Activated CD8-positive, alpha-beta memory T cell treated with anti-CD3 and anti-CD28 coated beads for 36 hours (primary cell): ENCODE results near the gene CES3. TPM values are rescaled to one million over a fixed set of nuclear protein-coding genes. Genes with fewer than 3 reads are reported as not detected.
"Not testable (repeated sequence)": the region's sequence is repeated elsewhere in the genome, so short reads cannot be mapped to it uniquely, and the experiment has no call there.

Experiments
- CTCF ChIA-PET: fragments of 350-600 bp; sonication (Branson Sonifier 250); formaldehyde crosslinking; loops from one replicate; lab custom pipeline; 2021; ENCODE audit warnings: antibody characterized with exemption; lab: Charles Lee
- POLR2A ChIA-PET: fragments of 350-600 bp; sonication (Branson Sonifier 250); formaldehyde crosslinking; loops from one replicate; lab custom pipeline; 2021; ENCODE audit warnings: antibody characterized with exemption; lab: Charles Lee
- total RNA-seq, 2 experiments: library from RNA; stranded (reverse); gene quantifications; one replicate each; pipeline ENCODE4 v1.2.3, GENCODE V29; 2021

Gene CES3
- total RNA-seq, 2 experiments from 2014 or later: 0.31 to 0.57 TPM

GRCh38 chr16:66936889-66937554 lies 24.0 kb upstream of the CES3 start:
- ChIA-PET POLR2A (no interaction called here), CTCF (interaction anchor here (0.6 to 1.0 kb wide), 2 partner anchors 10 to 222 kb away, joined by 3 read pairs; no protein-coding TSS in a partner anchor)

GRCh38 chr16:66937725-66938337 lies 23.2 kb upstream of the CES3 start:
- ChIA-PET CTCF (interaction anchor here (0.6 kb wide), 1 partner anchor 10 kb away, joined by 3 read pairs; no protein-coding TSS in a partner anchor), POLR2A (no interaction called here)

GRCh38 chr16:66939366-66939765 lies 21.7 kb upstream of the CES3 start:
- ChIA-PET POLR2A (no interaction called here), CTCF (no interaction called here)

GRCh38 chr16:66940236-66940635 lies 20.8 kb upstream of the CES3 start:
- ChIA-PET POLR2A (no interaction called here), CTCF (no interaction called here)

GRCh38 chr16:66942981-66943380 lies 18.1 kb upstream of the CES3 start:
- POLR2A ChIA-PET: no interaction called here
- CTCF ChIA-PET: interaction anchor here (0.8 to 1.3 kb wide), 2 partner anchors 13 to 42 kb away, joined by 3 read pairs; no protein-coding TSS in a partner anchor

- CTCF ChIA-PET: interaction anchor here (0.8 to 1.3 kb wide), 3 partner anchors 13 to 70 kb away, joined by 3 to 4 read pairs (median 3); no protein-coding TSS in a partner anchor
- POLR2A ChIA-PET: no interaction called here
Observed at GRCh38 chr16:66943426-66944053, 17.5 kb upstream of the CES3 start.

- CTCF ChIA-PET: interaction anchor here (1.1 to 1.3 kb wide), 3 partner anchors 14 to 211 kb away, joined by 3 to 4 read pairs (median 3); no protein-coding TSS in a partner anchor
- POLR2A ChIA-PET: no interaction called here
Observed at GRCh38 chr16:66944054-66944441, 17.0 kb upstream of the CES3 start.

GRCh38 chr16:66944971-66945370 lies 16.1 kb upstream of the CES3 start:
- CTCF ChIA-PET: interaction anchor here (1.0 to 1.1 kb wide), 2 partner anchors 210 to 240 kb away, joined by 3 read pairs; no protein-coding TSS in a partner anchor
- POLR2A ChIA-PET: not testable (repeated sequence)

- CTCF ChIA-PET: interaction anchor here (1.0 kb wide), 1 partner anchor 239 kb away, joined by 3 read pairs; no protein-coding TSS in a partner anchor
- POLR2A ChIA-PET: no interaction called here
Observed at GRCh38 chr16:66945939-66946338, 15.1 kb upstream of the CES3 start.

- POLR2A ChIA-PET: no interaction called here
- CTCF ChIA-PET: interaction anchor here (1.2 kb wide), 1 partner anchor 10 kb away, joined by 3 read pairs; no protein-coding TSS in a partner anchor
Observed at GRCh38 chr16:66946541-66946940, 14.5 kb upstream of the CES3 start.

GRCh38 chr16:66946974-66947301 lies 14.1 kb upstream of the CES3 start:
- CTCF ChIA-PET: interaction anchor here (0.7 to 1.2 kb wide), 3 partner anchors 9 to 13 kb away, joined by 3 read pairs; partner anchors contain the start of gene CIAO2B
- POLR2A ChIA-PET: interaction anchor here (0.7 kb wide), 1 partner anchor 13 kb away, joined by 5 read pairs; no protein-coding TSS in a partner anchor

GRCh38 chr16:66947302-66948065 lies 13.6 kb upstream of the CES3 start:
- ChIA-PET POLR2A (interaction anchor here (0.7 kb wide), 1 partner anchor 14 kb away, joined by 5 read pairs; no protein-coding TSS in a partner anchor), CTCF (interaction anchor here (0.6 to 1.2 kb wide), 5 partner anchors 9 to 237 kb away, joined by 3 read pairs; partner anchors contain the start of gene CIAO2B)

- ChIA-PET CTCF (interaction anchor here (1.1 to 2.2 kb wide), 2 partner anchors 207 to 236 kb away, joined by 3 to 8 read pairs; no protein-coding TSS in a partner anchor), POLR2A (no interaction called here)
Observed at GRCh38 chr16:66948134-66948836, 12.8 kb upstream of the CES3 start.

GRCh38 chr16:66948837-66949225 lies 12.2 kb upstream of the CES3 start:
- ChIA-PET POLR2A (no interaction called here), CTCF (interaction anchor here (2.2 kb wide), 1 partner anchor 206 kb away, joined by 8 read pairs; no protein-coding TSS in a partner anchor)

GRCh38 chr16:66949472-66949871 lies 11.6 kb upstream of the CES3 start:
- CTCF ChIA-PET: interaction anchor here (1.1 to 2.2 kb wide), 2 partner anchors 28 to 206 kb away, joined by 3 to 8 read pairs; no protein-coding TSS in a partner anchor
- POLR2A ChIA-PET: no interaction called here

- CTCF ChIA-PET: interaction anchor here (0.7 to 2.2 kb wide), 4 partner anchors 11 to 531 kb away, joined by 3 to 8 read pairs (median 5); partner anchors contain the start of gene CES3
- POLR2A ChIA-PET: no interaction called here
Observed at GRCh38 chr16:66950437-66950836, 10.6 kb upstream of the CES3 start.

GRCh38 chr16:66950971-66951790 lies 9.9 kb upstream of the CES3 start:
- POLR2A ChIA-PET: no interaction called here
- CTCF ChIA-PET: interaction anchor here (0.5 to 1.1 kb wide), 4 partner anchors 10 to 1294 kb away, joined by 3 to 6 read pairs (median 4); partner anchors contain the start of genes CES3 and PLA2G15
